DOHH2 (cell line): ENCODE measurements around the gene HLA-DQB1.
"Not testable (repeated sequence)": the region's sequence is repeated elsewhere in the genome, so short reads cannot be mapped to it uniquely, and the experiment has no call there.

ENCODE experiments used
- H3F3A ChIP-seq: fragments of 200-600 bp; sonication (generic), shearing (Covaris generic); 2 replicates; pipeline ENCODE4 v1.6.0; 2016; ENCODE audit warnings: antibody characterized with exemption, mild to moderate bottlenecking; ENCODE audit not compliant: control insufficient read depth, insufficient read depth
- H3K27ac ChIP-seq: fragments of 200-600 bp; sonication (generic); 2 replicates; pipeline ENCODE4 v1.5.1; 2014; ENCODE audit warnings: low read depth, mild to moderate bottlenecking, low read length, moderate library complexity
- H3K27me3 ChIP-seq: fragments of 200-600 bp; sonication (generic); 2 replicates; pipeline ENCODE4 v1.6.1; 2014; ENCODE audit warnings: mild to moderate bottlenecking, low read length, mixed read lengths; ENCODE audit not compliant: control insufficient read depth
- H3K36me3 ChIP-seq: fragments of 200-600 bp; sonication (generic); 2 replicates; pipeline ENCODE4 v1.6.1; 2014; ENCODE audit warnings: mild to moderate bottlenecking, low read length, moderate library complexity, mixed read lengths; ENCODE audit not compliant: control insufficient read depth
- H3K4me1 ChIP-seq: fragments of 200-600 bp; sonication (generic); 2 replicates; pipeline ENCODE4 v1.6.1; 2014; ENCODE audit warnings: mild to moderate bottlenecking, low read length, mixed read lengths; ENCODE audit not compliant: control insufficient read depth
- H3K4me2 ChIP-seq: fragments of 200-600 bp; sonication (generic); 2 replicates; pipeline ENCODE4 v1.6.0; 2014; ENCODE audit warnings: mild to moderate bottlenecking, low read length, moderate library complexity
- H3K4me3 ChIP-seq: fragments of 200-600 bp; sonication (generic); 2 replicates; pipeline ENCODE4 v1.5.1; 2014; ENCODE audit warnings: mild to moderate bottlenecking, low read length, mixed read lengths
- H3K79me2 ChIP-seq: fragments of 200-600 bp; sonication (generic); 2 replicates; pipeline ENCODE4 v1.6.1; 2014; ENCODE audit warnings: mild to moderate bottlenecking, low read length, mixed read lengths; ENCODE audit not compliant: control insufficient read depth
- H3K9me2 ChIP-seq: fragments of 200-600 bp; sonication (generic); replicated peaks from 2 replicates; pipeline ENCODE4 v1.6.1; 2014; ENCODE audit warnings: mild to moderate bottlenecking, low read length, mixed read lengths; ENCODE audit not compliant: control insufficient read depth
- H3K9me3 ChIP-seq: fragments of 200-600 bp; sonication (generic); 2 replicates; pipeline ENCODE4 v1.6.1; 2014; ENCODE audit warnings: antibody characterized with exemption, low read length, mixed read lengths; ENCODE audit not compliant: control insufficient read depth, insufficient read depth
- H4K20me1 ChIP-seq: fragments of 200-600 bp; sonication (generic); 2 replicates; pipeline ENCODE4 v1.6.0; 2014; ENCODE audit warnings: low read depth, mild to moderate bottlenecking, antibody characterized with exemption, low read length, moderate library complexity; ENCODE audit not compliant: control insufficient read depth, insufficient read depth
- EZH2phosphoT487 ChIP-seq: fragments of 200-600 bp; sonication (generic); IDR thresholded peaks from 2 replicates; pipeline ENCODE4 v1.6.1; 2017; ENCODE audit warnings: borderline replicate concordance, mild to moderate bottlenecking, antibody characterized with exemption, low read length, moderate library complexity, mixed read lengths
- TF ChIP-seq, protein P1 (sequence below): fragments of 200-600 bp; sonication (generic); IDR thresholded peaks from one replicate; pipeline ENCODE4 v1.5.1; 2014; ENCODE audit warnings: antibody characterized with exemption, mild to moderate bottlenecking, low read depth, low read length; ENCODE audit not compliant: poor library complexity, severe bottlenecking

HLA-DQB1 gene

DNA sequence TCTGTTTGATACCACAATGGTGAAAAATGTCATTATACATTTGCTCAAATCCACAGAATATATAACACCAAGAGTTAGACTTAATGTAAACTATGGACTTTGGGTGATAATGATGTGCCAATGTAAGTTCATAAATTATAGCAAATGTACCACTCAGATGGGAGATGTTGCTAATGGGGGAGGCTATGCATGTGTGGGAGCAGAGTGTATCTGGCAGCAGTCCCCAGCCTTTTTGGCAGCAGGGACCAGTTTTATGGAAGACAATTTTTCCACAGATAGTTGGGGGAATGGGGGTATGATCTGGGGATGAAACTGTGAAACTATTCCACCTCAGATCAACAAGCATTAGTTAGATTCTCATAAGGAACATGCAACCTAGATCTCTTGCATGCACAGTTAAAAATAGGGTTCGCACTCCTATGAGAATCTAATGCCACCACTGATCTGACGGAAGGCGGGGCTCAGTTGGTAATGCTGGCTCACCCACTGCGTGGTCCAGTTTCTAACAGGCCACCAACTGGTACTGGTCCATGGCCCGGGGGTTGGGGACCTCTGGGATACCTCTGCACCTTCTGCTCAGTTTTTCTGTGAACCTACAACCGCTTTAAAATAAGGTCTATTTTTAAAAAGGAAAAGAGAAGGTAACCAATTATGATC lies 21.3 kb downstream of the HLA-DQB1 start:
- no peaks in the 10 kb centered on the region for H3K9me2 ChIP-seq
- H3K4me2 ChIP-seq = no peak overlapping the region
- no peaks in the 10 kb centered on the region for H3K9me3 ChIP-seq
- no peaks in the 10 kb centered on the region for H3K4me1 ChIP-seq
- no peak overlapping the region for H3K4me3 ChIP-seq
- no peaks in the 10 kb centered on the region for H3K36me3 ChIP-seq
- no peaks in the 10 kb centered on the region for H3K27me3 ChIP-seq
- no peaks in the 10 kb centered on the region for H3F3A ChIP-seq
- H3K79me2 ChIP-seq = no peaks in the 10 kb centered on the region
- H3K27ac ChIP-seq = no peak overlapping the region
- H4K20me1 ChIP-seq = no peaks in the 10 kb centered on the region
- no peak for TF ChIP-seq EZH2phosphoT487
- TF ChIP-seq, protein P1, sequence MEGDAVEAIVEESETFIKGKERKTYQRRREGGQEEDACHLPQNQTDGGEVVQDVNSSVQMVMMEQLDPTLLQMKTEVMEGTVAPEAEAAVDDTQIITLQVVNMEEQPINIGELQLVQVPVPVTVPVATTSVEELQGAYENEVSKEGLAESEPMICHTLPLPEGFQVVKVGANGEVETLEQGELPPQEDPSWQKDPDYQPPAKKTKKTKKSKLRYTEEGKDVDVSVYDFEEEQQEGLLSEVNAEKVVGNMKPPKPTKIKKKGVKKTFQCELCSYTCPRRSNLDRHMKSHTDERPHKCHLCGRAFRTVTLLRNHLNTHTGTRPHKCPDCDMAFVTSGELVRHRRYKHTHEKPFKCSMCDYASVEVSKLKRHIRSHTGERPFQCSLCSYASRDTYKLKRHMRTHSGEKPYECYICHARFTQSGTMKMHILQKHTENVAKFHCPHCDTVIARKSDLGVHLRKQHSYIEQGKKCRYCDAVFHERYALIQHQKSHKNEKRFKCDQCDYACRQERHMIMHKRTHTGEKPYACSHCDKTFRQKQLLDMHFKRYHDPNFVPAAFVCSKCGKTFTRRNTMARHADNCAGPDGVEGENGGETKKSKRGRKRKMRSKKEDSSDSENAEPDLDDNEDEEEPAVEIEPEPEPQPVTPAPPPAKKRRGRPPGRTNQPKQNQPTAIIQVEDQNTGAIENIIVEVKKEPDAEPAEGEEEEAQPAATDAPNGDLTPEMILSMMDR = no peak

DNA sequence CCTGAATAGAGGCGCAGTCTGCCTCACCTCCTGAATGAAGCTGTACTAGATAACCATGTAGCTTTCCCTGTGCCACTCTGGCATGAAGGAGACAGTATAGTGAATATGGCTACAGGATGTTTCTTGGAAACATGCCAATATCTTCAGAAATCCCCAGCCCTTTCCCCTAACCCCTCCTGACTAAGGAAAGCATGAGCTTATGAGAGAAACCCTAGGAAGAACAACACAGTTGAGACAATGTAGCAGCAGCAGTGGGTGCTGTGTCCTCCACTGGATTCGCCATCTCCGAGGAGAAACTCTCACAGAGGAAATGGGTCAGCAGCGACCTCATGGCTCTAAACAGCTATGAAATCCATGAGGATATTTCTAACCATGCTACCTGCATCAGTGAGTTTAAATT lies 22.6 kb downstream of the HLA-DQB1 start:
- peaks cover 6% of the 10 kb centered on the region for H3K4me1 ChIP-seq
- H4K20me1 ChIP-seq = no peaks in the 10 kb centered on the region
- H3K4me3 ChIP-seq = no peak overlapping the region
- TF ChIP-seq, protein P1 = no peak
- TF ChIP-seq EZH2phosphoT487 = no peak
- H3F3A ChIP-seq = no peaks in the 10 kb centered on the region
- no peaks in the 10 kb centered on the region for H3K9me2 ChIP-seq
- no peak overlapping the region for H3K27ac ChIP-seq
- no peaks in the 10 kb centered on the region for H3K9me3 ChIP-seq
- no peak overlapping the region for H3K4me2 ChIP-seq
- no peaks in the 10 kb centered on the region for H3K36me3 ChIP-seq
- H3K79me2 ChIP-seq = no peaks in the 10 kb centered on the region
- H3K27me3 ChIP-seq = peaks cover 7% of the 10 kb centered on the region; the same call in 1 of the 2 replicates

DNA sequence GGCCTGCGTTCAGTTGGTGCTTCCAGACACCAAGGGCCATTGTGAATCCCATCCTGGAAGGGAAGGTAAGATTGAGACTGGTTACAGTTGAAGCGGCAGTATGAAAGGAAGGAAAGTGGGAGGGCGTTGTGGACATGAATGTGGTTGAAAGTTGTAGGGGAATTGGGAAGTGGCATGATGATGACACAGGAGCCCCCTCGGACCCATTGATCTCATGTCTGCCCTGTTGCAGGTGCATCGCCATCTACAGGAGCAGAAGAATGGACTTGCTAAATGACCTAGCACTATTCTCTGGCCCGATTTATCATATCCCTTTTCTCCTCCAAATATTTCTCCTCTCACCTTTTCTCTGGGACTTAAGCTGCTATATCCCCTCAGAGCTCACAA lies 23.7 kb downstream of the HLA-DQB1 start:
- no peaks in the 10 kb centered on the region for H3K9me2 ChIP-seq
- H3K27me3 ChIP-seq = peaks cover 7% of the 10 kb centered on the region; the same call in 1 of the 2 replicates
- no peaks in the 10 kb centered on the region for H4K20me1 ChIP-seq
- no peaks in the 10 kb centered on the region for H3K79me2 ChIP-seq
- H3F3A ChIP-seq = no peaks in the 10 kb centered on the region
- H3K4me1 ChIP-seq = peaks cover 13% of the 10 kb centered on the region
- no peak overlapping the region for H3K4me3 ChIP-seq
- no peaks in the 10 kb centered on the region for H3K9me3 ChIP-seq
- no peak overlapping the region for H3K4me2 ChIP-seq
- H3K27ac ChIP-seq = no peak overlapping the region
- no peaks in the 10 kb centered on the region for H3K36me3 ChIP-seq
- TF ChIP-seq, protein P1 = no peak
- no peak for TF ChIP-seq EZH2phosphoT487

DNA sequence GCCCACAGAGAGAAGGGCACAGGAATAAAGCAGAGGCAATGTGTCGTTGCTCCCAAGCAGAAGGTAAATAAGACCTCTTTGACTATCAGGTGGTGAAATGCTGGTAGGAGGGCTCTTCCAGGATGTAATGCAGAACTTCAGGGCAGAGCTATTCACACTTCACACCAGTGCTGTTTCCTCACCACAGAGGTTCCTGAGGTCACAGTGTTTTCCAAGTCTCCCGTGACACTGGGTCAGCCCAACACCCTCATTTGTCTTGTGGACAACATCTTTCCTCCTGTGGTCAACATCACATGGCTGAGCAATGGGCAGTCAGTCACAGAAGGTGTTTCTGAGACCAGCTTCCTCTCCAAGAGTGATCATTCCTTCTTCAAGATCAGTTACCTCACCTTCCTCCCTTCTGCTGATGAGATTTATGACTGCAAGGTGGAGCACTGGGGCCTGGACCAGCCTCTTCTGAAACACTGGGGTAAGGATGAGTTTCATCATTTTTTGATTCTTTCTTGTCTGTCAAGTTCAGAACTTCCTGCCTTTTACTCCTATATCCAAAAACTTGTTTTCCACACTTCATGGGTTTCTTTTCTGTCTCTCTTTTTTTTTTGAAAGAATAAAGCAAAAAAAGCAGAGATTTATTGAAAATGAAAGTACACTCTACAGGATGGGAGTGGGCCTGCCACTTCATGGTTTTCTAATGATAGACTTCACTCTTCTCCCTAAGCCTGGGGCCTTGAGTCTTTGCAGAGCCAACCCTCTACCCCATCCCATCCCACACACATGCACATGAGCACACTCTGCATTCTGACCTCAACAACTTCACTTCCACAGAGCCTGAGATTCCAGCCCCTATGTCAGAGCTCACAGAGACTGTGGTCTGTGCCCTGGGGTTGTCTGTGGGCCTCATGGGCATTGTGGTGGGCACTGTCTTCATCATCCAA lies 24.4 kb downstream of the HLA-DQB1 start:
- not testable (repeated sequence) for H3K9me3 ChIP-seq, H3F3A ChIP-seq, H3K36me3 ChIP-seq, H4K20me1 ChIP-seq, H3K4me3 ChIP-seq, H3K4me2 ChIP-seq, H3K9me2 ChIP-seq, H3K79me2 ChIP-seq, H3K27ac ChIP-seq
- H3K4me1 ChIP-seq = peaks cover 17% of the 10 kb centered on the region
- H3K27me3 ChIP-seq = peaks cover 10% of the 10 kb centered on the region; the same call in 1 of the 2 replicates
